Measurements from ENCODE around the gene ATP5MC2.

ATP5MC2 gene

DNA sequence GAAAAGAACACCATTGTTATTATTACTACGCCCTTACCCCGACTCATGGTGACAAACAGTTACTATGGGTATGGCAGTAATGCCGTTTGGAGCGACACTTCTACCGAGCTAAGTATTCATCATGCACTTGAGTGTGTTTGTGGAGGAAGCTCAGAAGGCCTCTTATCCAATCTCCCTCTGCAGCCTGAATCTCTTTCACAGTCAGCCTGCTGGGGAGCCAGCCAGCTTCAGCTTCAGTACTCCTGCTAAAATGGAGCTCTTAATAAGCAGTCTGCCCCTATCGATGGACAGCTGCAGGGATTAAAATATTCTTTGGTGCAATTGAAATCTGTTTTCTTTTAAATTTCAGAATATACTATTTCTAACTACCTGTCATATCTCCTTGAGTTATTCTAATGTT, 24.7 kb upstream of the ATP5MC2 start:
- TF ChIP-seq, protein P1, sequence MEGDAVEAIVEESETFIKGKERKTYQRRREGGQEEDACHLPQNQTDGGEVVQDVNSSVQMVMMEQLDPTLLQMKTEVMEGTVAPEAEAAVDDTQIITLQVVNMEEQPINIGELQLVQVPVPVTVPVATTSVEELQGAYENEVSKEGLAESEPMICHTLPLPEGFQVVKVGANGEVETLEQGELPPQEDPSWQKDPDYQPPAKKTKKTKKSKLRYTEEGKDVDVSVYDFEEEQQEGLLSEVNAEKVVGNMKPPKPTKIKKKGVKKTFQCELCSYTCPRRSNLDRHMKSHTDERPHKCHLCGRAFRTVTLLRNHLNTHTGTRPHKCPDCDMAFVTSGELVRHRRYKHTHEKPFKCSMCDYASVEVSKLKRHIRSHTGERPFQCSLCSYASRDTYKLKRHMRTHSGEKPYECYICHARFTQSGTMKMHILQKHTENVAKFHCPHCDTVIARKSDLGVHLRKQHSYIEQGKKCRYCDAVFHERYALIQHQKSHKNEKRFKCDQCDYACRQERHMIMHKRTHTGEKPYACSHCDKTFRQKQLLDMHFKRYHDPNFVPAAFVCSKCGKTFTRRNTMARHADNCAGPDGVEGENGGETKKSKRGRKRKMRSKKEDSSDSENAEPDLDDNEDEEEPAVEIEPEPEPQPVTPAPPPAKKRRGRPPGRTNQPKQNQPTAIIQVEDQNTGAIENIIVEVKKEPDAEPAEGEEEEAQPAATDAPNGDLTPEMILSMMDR (IDR thresholded peaks at IDR 0.05; ENCODE audit: extremely low read depth, missing control alignments) = no peak
- no peak for DNase-seq (ENCODE audit: low spot score)

DNA sequence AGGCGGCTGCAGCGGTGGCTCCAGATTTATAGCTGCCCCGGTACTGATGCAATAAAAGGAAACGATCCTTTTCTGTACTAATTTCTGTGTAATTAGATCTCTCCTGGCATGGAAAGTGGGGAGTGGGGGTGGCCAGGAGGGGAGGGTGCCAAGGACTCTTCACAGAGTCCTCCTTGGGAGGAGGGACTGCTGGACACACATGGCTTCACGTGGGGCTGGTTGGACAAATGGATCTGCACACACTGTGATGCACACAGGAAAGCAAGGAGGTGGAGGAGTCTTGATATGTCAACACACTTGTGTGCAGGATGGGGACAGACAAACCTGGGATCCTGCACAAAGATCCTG, 23.8 kb upstream of the ATP5MC2 start:
- DNase-seq (ENCODE audit: low spot score) = no peak
- TF ChIP-seq, protein P1 (IDR thresholded peaks at IDR 0.05; ENCODE audit: extremely low read depth, missing control alignments) = no peak

DNA sequence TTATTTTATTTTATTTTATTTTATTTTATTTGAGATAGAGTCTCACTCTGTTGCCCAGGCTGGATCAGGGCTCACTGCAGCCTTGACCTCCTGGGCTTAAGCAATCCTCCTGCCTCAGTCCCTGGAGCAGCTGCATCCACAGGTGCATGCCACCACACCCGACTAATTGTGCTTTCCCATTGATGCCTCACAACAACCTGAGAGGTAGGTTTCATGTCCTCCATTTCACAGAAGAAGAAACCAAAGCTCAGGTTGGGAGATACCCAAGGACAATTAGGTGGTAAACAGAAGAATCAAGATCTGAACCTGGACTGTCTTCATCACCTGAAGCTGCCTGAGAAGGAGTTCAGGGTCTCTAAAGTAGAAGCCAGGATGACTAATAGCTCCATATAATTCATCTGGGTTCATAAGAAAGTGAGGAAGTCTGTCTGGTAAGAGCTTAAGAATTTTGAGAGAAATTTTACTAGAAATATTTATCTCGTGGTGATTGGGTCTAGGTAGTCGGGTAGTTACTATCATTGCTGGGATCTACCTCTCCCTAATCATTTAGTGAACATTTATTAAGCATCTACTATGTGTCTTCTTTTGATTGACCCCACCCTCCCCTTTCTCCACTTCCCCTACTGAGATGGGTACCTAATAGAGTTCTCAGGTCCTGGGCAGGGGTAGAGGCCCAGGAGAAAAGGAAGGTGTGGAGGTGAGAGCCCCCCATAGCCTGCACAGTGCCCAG, 23.2 kb upstream of the ATP5MC2 start:
- TF ChIP-seq, protein P1 (IDR thresholded peaks at IDR 0.05; ENCODE audit: extremely low read depth, missing control alignments) = no peak
- no peak for DNase-seq (ENCODE audit: low spot score)

DNA sequence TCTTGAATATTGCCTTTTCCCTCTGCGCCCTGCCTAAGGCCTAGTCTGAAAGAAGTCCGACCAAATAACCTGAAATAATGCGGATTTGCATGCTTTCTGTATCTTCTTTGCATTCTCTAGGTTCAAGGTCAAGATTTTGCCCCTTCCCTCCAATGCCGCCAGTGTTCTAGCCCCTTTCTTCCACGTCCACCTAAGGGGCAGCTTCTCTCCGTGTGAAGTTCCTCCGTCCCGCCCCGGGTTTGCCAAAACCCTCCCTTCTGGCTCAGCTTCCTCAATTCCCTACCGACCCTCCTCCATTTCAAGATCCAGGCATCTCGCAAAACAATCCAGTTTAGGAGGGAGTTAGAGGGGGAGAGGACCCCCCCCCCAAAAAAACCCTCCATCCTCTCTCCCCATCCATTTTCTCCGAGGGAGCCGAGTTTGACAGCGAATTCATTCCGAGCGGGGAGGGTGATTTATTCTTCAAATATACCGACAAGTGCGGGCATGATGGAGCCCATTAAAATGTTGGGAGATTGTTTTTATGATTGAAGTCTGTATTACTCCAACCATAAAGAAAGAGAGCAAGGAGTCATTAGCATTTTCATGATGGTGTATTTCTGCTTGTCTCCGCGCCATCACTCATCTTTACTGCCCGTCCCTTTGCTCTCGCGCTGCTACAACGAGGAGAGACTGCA, 20.9 kb upstream of the ATP5MC2 start:
- DNase-seq (ENCODE audit: low spot score) = no peak
- TF ChIP-seq, protein P1 (IDR thresholded peaks at IDR 0.05; ENCODE audit: extremely low read depth, missing control alignments) = no peak

DNA sequence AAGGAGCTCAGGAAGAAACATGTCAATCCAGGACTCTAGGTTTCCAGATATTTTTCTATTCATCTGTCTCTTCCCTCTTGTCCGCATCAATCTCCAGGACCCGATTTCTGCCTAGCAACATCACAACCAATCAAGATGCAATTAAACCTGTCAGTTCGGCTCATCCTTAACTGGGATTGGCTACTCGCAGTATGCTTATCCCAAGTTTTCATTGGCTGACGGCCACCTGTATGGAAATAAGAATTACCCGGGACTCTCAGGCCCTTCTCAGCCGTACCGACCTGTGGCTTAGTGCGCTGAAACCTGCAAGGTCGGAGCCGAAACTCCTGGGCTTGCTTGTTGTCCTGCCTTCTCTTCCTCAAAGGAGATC, 20.4 kb upstream of the ATP5MC2 start:
- TF ChIP-seq, protein P1 (IDR thresholded peaks at IDR 0.05; ENCODE audit: extremely low read depth, missing control alignments) = no peak
- DNase-seq (ENCODE audit: low spot score) = peak; percentile 85

DNA sequence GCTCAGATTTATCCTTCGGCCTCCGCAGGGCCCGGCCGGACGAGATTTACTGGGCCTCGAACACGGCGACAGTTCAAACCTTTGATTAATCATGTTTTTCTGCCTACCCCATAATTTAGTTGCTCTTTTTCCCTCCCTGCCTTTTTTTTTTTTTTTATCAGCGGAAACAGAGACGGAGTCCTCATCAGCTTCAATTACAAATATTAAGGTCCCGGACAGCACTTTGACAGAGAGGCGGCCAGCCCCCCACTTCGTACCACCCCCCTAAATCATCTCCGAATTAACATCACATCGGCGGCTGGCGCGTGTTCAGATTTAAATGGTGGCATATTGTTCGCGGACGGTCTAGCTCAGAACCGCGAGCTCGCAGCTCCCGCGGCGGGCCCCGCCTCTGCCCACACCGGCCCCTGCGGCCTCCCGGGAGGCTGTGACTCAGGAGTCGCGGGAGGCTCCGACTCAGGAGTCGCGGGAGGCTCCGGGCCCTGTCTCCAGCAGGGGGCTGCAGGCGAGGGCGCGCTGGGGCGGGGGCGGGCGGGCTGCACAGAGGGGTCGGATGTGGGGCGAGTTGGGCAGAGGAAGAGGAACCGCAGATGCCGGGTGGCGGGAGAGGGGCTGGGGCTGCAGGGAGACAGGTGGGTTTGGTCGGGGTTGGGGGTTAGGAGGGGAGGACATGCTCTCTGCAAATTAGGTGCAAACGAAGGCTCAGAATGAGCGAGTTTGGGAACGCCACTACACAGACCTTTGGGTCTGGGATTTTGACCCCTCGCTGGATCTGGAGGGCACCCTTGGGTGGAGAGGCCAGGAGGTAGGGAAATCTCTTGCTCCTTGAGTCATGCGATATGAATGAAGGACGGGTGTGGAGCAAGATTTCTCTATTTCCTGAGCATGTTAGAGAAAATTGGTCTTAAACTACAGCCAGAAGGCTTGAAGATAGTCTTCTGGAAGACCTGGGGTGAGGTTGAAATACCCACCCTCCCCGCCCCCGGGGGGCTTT, 19.6 kb upstream of the ATP5MC2 start:
- peak; percentile 38 for DNase-seq (ENCODE audit: low spot score)
- TF ChIP-seq, protein P1 (IDR thresholded peaks at IDR 0.05; ENCODE audit: extremely low read depth, missing control alignments) = no peak
